ENCODE data around the gene FAXDC2.

FAXDC2 gene

GRCh38 chr5:154863291-154864080 lies 13.1 kb upstream of the FAXDC2 start:
- DNase-seq: no peak
- intact Hi-C loops (cut with DNase I): no loop called here

- DNase-seq: no peak
- intact Hi-C loops (cut with DNase I): no loop called here
Observed at GRCh38 chr5:154862766-154863165, 12.4 kb upstream of the FAXDC2 start.

GRCh38 chr5:154861946-154862345 lies 11.5 kb upstream of the FAXDC2 start:
- no peak for DNase-seq
- intact Hi-C loops (cut with DNase I): no loop called here

GRCh38 chr5:154860765-154861164 lies 10.4 kb upstream of the FAXDC2 start:
- DNase-seq: no peak
- intact Hi-C loops (cut with DNase I): no loop called here

- intact Hi-C loops (cut with DNase I): no loop called here
- no peak for DNase-seq
Observed at GRCh38 chr5:154860123-154860522, 9.7 kb upstream of the FAXDC2 start.

GRCh38 chr5:154858972-154859871 lies 8.8 kb upstream of the FAXDC2 start:
- no peak for DNase-seq
- intact Hi-C loops (cut with DNase I): loop anchor here (2.0 kb wide), 2 partner anchors 82 to 104 kb away; partner anchors contain the start of genes LARP1 and MRPL22

GRCh38 chr5:154858297-154858971 lies 8.0 kb upstream of the FAXDC2 start, which contains the start of gene CNOT8:
Gene CNOT8 (plus strand): TSS chr5:154858627. CDS start chr5:154863279, 4,652 bp downstream.
- intact Hi-C loops (cut with DNase I): loop anchor here (2.0 kb wide), 2 partner anchors 82 to 104 kb away; partner anchors contain the start of genes LARP1 and MRPL22
- DNase-seq: peak; percentile 97 to 100 (median 99)

- intact Hi-C loops (cut with DNase I): loop anchor here (2.0 kb wide), 2 partner anchors 83 to 103 kb away; partner anchors contain the start of genes LARP1 and MRPL22
- DNase-seq: peak; percentile 86 to 97 (median 92)
Observed at GRCh38 chr5:154857530-154858296, 7.3 kb upstream of the FAXDC2 start.

- peak in 2 of 42 donors; percentile 12 for DNase-seq
- intact Hi-C loops (cut with DNase I): no loop called here
Observed at GRCh38 chr5:154851351-154851750, 948 bp upstream of the FAXDC2 start.

GRCh38 chr5:154849791-154850201 lies 607 bp downstream of the FAXDC2 start:
- intact Hi-C loops (cut with DNase I): no loop called here

GRCh38 chr5:154849264-154849785 lies 1.1 kb downstream of the FAXDC2 start:
- peak in 5 of 42 donors; percentile 22 to 50 (median 27) for DNase-seq
- intact Hi-C loops (cut with DNase I): no loop called here

More at GRCh38 chr5:154849791-154850201, 607 bp downstream of the FAXDC2 start:
- peak in 2 of 42 donors; percentile 1 to 27 for DNase-seq

- intact Hi-C loops (cut with DNase I): no loop called here
- no peak for DNase-seq
Observed at GRCh38 chr5:154844809-154845208, 5.6 kb downstream of the FAXDC2 start.

- intact Hi-C loops (cut with DNase I): no loop called here
Observed at GRCh38 chr5:154842689-154843530, 7.5 kb downstream of the FAXDC2 start.

GRCh38 chr5:154841273-154841661 lies 9.1 kb downstream of the FAXDC2 start:
- no peak for DNase-seq
- intact Hi-C loops (cut with DNase I): no loop called here

More at GRCh38 chr5:154842689-154843530, 7.5 kb downstream of the FAXDC2 start:
- DNase-seq: no peak

- no peak for DNase-seq
- intact Hi-C loops (cut with DNase I): no loop called here
Observed at GRCh38 chr5:154840435-154841272, 9.7 kb downstream of the FAXDC2 start.
